Spinal cord (tissue), 10 donors: ENCODE results near the gene GRM5. TPM values are rescaled to one million over a fixed set of nuclear protein-coding genes. Genes with fewer than 3 reads are reported as not detected.

Experiments
- DNase-seq, 6 donors: peaks; one replicate each; pipeline versions ENCODE4 v3.0.0 to v3.0.0-alpha.2; 2013 to 2015; ENCODE audit warnings: low spot score in 6 of 6, low read depth in 4 of 6
- H3K27ac ChIP-seq: one replicate; pipeline ENCODE4 v1.5.1; 2013; ENCODE audit warnings: low read depth, low read length, control low read depth
- H3K27me3 ChIP-seq: one replicate; pipeline ENCODE4 v1.6.1; 2013; ENCODE audit warnings: low read length; ENCODE audit not compliant: control insufficient read depth, insufficient read depth
- H3K36me3 ChIP-seq: one replicate; pipeline ENCODE4 v1.6.1; 2013; ENCODE audit warnings: low read length; ENCODE audit not compliant: control insufficient read depth, insufficient read depth
- H3K4me1 ChIP-seq: one replicate; pipeline ENCODE4 v1.6.1; 2013; ENCODE audit warnings: low read length; ENCODE audit not compliant: control insufficient read depth, insufficient read depth
- H3K4me3 ChIP-seq: one replicate; pipeline ENCODE4 v1.5.1; 2013; ENCODE audit warnings: low read depth, low read length, control low read depth
- H3K9me3 ChIP-seq: one replicate; pipeline ENCODE4 v1.6.1; 2013; ENCODE audit warnings: low read length; ENCODE audit not compliant: control insufficient read depth, insufficient read depth
- WGBS: methylation state at CpG from one replicate; pipeline ENCODE4 v1.1.5; 2013; ENCODE audit warnings: missing lambda C conversion rate; ENCODE audit not compliant: insufficient coverage; 5-methylcytosine and 5-hydroxymethylcytosine counted together
- polyA plus RNA-seq, 2 donors: library from polyadenylated mRNA; unstranded; fragments of 120-200 nt; gene quantifications; one replicate each; pipeline ENCODE4 v1.2.1, GENCODE V29; 2013; ENCODE audit not compliant: insufficient read length in 2 of 2
- total RNA-seq, 2 donors: library from RNA; depleted of rRNA in 1 of 2; stranded (reverse); fragments of 120-200 nt in 1 of 2; fragments of >200 nt in 1 of 2; gene quantifications; one replicate each; pipeline versions ENCODE4 v1.2.3 to v1.2.4, GENCODE V29; 2013 to 2014
- donor health status: healthy.

The GRM5 gene
- total and polyA plus RNA-seq, 4 donors, result 19.7 to 104 (median 33.9) TPM

DNA sequence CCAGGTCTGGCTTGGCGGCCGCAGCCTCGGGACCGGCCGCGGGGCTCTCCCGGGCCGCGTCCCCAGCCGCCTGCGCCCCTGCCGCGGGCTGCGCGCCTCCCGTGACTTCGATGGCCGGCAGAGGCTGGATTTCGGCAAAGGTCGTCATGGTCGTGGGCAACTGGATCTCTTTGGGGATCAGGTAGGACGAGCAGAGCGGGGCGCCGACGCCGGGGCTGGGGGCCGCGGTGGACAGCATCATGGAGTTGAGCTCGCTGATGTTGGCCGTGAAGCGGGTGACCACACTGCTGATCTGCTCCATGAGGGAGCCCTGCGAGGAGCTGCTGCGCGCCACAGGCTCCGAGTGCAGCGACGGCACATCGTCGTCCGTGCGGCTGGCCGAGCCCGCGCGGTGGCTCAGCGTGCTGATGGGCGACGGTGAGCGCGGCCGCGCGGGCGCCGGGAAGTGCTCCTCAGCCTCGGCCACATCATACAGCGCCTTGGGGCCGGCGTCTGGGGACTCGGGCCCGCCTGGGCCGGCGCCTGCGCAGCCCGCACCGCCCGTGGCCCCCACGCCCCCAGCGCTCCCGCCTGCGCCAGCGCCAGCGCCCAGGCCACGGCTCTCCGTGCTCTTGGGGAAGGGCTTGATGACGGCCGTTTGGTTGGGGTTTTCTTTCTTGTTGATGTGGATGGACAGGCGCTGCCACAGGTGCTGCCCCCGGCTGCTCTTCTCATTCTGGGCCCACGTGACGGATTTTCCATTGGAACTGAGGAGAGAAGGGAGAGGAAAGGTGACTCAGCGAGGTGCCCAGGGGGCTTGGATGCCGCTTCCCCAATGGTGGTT is 556.8 kb downstream of the GRM5 start:
- no peak overlapping the region for H3K27ac ChIP-seq
- peaks cover 3% of the 10 kb centered on the region for H3K4me1 ChIP-seq
- H3K9me3 ChIP-seq, result no peaks in the 10 kb centered on the region
- peaks cover 11% of the 10 kb centered on the region for H3K27me3 ChIP-seq
- no peaks in the 10 kb centered on the region for H3K36me3 ChIP-seq
- WGBS, result 11% methylated on average over 84 of the region's 84 CpGs
- H3K4me3 ChIP-seq, result peak overlapping the region; percentile 24
- DNase-seq, result peak in 3 of 6 donors; percentile 6 to 62 (median 56)

- Histone ChIP-seq H3K27me3 (peaks cover 11% of the 10 kb centered on the region), H3K4me1 (peaks cover 3% of the 10 kb centered on the region), H3K27ac (no peak overlapping the region), H3K9me3 (no peaks in the 10 kb centered on the region), H3K36me3 (no peaks in the 10 kb centered on the region), H3K4me3 (peak overlapping the region; percentile 17)
- peak in 2 of 6 donors; percentile 45 to 63 for DNase-seq
- WGBS, result 25% methylated on average over 20 of the region's 23 CpGs
These were observed 557.4 kb downstream of the GRM5 start for GRCh38 chr11:88508418-88508758.

DNA sequence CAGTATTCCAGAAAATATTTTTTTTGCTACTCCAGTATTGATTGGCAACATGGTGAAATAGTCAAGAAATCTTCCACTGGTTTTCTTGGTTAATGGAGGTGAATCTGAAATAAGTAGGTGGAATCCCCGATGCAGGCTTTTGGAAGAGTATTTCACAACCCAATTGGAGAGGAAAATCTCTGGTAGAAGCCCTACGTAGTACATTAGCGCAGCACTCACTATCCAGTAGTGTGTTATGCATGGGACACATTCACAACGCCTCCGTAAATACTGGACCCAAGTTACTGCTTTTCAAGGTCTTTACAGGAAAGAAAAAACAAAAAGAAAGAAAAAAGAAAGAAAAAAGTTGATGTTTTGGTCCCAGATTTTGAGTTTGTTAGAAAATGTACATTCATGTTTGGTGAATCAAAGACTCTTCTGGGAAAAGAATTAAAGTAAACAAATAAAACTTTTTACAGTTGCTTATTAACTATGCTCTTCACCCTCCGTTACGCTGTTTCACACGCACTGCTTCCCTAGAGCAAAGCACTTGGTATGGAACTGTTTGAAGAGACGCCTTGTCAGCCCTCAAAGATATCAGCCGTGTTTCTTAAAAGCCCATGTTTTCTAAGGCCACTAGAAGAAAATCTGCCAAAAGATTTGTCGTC is 557.9 kb downstream of the GRM5 start:
- DNase-seq, result no peak
- 70% methylated on average over 7 of the region's 11 CpGs for WGBS
- peak overlapping the region; percentile 17 for H3K4me3 ChIP-seq
- peaks cover 3% of the 10 kb centered on the region for H3K4me1 ChIP-seq
- H3K27me3 ChIP-seq, result peaks cover 11% of the 10 kb centered on the region
- H3K9me3 ChIP-seq, result no peaks in the 10 kb centered on the region
- H3K36me3 ChIP-seq, result no peaks in the 10 kb centered on the region
- H3K27ac ChIP-seq, result no peak overlapping the region

- Histone ChIP-seq H3K9me3 (no peaks in the 10 kb centered on the region), H3K27ac (no peak overlapping the region), H3K4me3 (no peak overlapping the region), H3K27me3 (no peaks in the 10 kb centered on the region), H3K4me1 (no peaks in the 10 kb centered on the region), H3K36me3 (no peaks in the 10 kb centered on the region)
- DNase-seq, result no peak
- 80% methylated on average over 1 of the region's 2 CpGs for WGBS
These were observed 564.2 kb downstream of the GRM5 start for GRCh38 chr11:88501541-88501940.

DNA sequence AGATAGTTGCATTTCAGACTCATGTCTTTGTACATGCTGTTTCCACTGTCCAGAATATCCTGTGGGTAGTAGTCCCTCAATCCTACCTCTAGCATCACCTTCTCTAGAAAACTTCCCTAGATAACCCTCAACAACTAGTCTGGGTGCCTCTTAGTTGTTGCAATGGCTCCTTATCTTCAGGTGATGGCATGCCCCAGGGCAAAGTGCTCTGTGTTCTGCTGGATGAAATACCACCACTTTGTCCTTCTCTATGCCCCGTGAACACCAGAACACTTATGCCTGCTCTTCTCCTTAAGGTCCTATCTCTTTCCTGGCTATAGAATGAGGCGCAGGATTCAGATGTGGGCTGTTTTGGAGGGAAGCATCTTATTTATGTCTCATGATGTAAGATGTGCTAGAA is 569.9 kb downstream of the GRM5 start:
- Histone ChIP-seq H3K27me3 (no peaks in the 10 kb centered on the region), H3K36me3 (no peaks in the 10 kb centered on the region), H3K9me3 (no peaks in the 10 kb centered on the region), H3K4me1 (no peaks in the 10 kb centered on the region), H3K4me3 (no peak overlapping the region), H3K27ac (no peak overlapping the region)
- DNase-seq, result no peak
- WGBS, result 100% methylated on average over 1 of the region's 2 CpGs

DNA sequence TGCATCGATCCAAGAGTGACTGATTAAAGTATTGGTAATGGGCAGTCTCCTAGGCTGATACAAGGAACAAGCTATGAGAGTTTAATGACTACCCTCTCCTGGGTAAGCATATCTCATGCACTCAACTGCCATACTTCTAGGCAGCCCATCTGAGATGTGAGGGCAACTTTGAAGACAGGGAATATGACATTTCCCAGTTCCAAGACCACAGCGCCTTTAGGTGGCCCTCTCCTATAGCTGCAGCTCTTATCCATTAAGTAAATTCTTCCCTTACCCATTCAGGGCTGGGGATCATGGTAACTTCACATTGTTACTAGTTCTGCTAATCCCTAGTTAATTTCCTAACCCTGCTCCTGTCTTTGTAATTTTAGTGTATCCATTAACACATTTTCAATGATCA is 570.9 kb downstream of the GRM5 start:
- 100% methylated on average over 1 of the region's 2 CpGs for WGBS

DNA sequence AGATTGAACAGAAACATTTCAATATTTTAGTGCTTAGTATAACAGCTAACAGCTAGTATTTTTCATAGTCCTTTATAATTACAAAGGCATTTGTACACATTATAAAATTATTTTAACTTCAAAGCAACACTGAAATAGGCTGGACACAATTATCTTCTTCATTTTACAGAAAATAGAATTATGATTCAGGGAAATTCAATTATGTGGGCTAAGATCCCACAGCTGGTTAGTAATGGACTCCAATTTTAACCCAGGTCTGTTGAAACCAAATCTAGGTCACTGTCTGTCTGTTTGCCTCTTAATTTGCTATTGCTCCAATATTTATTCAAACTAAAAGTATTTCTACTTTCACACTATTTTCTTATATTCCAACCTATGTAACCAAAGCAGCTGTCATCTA is 574.1 kb downstream of the GRM5 start:
- H3K27ac ChIP-seq, result no peak overlapping the region
- no peak for DNase-seq
- no peaks in the 10 kb centered on the region for H3K9me3 ChIP-seq
- H3K4me1 ChIP-seq, result no peaks in the 10 kb centered on the region
- no peak overlapping the region for H3K4me3 ChIP-seq
- H3K27me3 ChIP-seq, result no peaks in the 10 kb centered on the region
- no peaks in the 10 kb centered on the region for H3K36me3 ChIP-seq

More for the DNA sequence above, 570.9 kb downstream of the GRM5 start:
- no peak for DNase-seq
- Histone ChIP-seq H3K27me3 (no peaks in the 10 kb centered on the region), H3K36me3 (no peaks in the 10 kb centered on the region), H3K9me3 (no peaks in the 10 kb centered on the region), H3K4me3 (no peak overlapping the region), H3K4me1 (no peaks in the 10 kb centered on the region), H3K27ac (no peak overlapping the region)

DNA sequence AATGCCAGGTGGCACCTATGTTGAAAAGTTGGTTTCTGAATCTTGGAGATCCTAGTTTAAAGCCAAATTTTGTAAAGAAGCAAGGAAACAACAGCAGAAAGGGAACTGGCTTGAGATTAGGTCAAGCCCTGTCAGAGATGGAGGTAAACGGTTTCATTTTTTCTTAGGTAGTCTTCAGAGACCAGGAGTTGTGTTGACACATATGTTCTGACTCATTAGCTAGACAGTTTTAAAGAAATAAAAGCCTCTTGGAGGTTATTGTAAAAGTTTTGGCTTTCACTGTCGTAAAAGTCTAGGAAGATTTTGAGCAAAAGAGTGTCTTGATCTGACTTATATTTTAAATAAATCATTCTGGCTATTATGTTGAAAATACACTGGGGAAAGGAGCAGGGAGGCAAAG is 576.8 kb downstream of the GRM5 start:
- no peak overlapping the region for H3K4me3 ChIP-seq
- WGBS, result 63% methylated on average over 1 of the region's 2 CpGs
- H3K27me3 ChIP-seq, result no peaks in the 10 kb centered on the region
- no peak overlapping the region for H3K27ac ChIP-seq
- no peak for DNase-seq
- H3K36me3 ChIP-seq, result no peaks in the 10 kb centered on the region
- H3K4me1 ChIP-seq, result no peaks in the 10 kb centered on the region
- H3K9me3 ChIP-seq, result no peaks in the 10 kb centered on the region

DNA sequence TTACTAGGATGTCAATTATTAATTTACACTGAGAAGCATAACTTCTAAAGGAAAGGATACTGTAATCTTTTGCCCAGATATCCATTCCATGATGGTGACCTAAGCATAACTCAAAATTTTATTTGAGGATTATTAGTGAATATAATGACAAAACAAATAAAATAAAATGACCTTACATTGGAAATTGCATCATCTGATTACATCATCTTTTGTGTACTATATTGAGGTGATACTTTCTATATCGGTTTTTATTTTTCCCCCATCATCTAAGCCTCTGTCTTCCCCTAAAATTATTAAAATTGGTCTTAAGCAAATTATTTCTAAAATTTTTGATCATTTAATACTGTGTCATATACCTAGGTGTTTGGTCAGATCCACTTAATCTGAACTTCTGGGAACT is 578.1 kb downstream of the GRM5 start:
- no CpG with 5 or more reads among the region's 1 CpG for WGBS
- Histone ChIP-seq H3K4me3 (no peak overlapping the region), H3K4me1 (no peaks in the 10 kb centered on the region), H3K36me3 (no peaks in the 10 kb centered on the region), H3K27me3 (no peaks in the 10 kb centered on the region), H3K27ac (no peak overlapping the region), H3K9me3 (no peaks in the 10 kb centered on the region)
- no peak for DNase-seq
